Measurements from ENCODE around the gene NXF2.
"Not testable (repeated sequence)": the region's sequence is repeated elsewhere in the genome, so short reads cannot be mapped to it uniquely, and the experiment has no call there.

DNA sequence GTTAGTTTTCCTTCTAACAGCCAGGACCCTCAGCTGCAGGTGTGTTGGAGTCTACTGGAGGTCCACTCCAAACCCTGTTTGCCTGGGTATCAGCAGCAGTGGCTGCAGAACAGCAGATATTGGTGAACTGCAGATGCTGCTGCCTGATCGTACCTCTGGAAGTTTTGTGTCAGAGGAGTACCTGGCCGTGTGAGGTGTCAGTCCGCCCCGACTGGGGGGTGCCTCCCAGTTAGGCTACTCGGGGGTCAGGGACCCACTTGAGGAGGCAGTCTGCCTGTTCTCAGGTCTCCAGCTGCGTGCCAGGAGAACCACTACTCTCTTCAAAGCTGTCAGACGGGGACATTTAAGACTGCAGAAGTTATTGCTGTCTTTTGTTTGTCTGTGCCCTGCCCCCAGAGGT is 11.3 kb upstream of the NXF2 start:
- TF ChIP-seq, protein P1, sequence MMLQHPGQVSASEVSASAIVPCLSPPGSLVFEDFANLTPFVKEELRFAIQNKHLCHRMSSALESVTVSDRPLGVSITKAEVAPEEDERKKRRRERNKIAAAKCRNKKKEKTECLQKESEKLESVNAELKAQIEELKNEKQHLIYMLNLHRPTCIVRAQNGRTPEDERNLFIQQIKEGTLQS (IDR thresholded peaks at IDR 0.05): not testable (repeated sequence)
- TF ChIP-seq, protein P2, sequence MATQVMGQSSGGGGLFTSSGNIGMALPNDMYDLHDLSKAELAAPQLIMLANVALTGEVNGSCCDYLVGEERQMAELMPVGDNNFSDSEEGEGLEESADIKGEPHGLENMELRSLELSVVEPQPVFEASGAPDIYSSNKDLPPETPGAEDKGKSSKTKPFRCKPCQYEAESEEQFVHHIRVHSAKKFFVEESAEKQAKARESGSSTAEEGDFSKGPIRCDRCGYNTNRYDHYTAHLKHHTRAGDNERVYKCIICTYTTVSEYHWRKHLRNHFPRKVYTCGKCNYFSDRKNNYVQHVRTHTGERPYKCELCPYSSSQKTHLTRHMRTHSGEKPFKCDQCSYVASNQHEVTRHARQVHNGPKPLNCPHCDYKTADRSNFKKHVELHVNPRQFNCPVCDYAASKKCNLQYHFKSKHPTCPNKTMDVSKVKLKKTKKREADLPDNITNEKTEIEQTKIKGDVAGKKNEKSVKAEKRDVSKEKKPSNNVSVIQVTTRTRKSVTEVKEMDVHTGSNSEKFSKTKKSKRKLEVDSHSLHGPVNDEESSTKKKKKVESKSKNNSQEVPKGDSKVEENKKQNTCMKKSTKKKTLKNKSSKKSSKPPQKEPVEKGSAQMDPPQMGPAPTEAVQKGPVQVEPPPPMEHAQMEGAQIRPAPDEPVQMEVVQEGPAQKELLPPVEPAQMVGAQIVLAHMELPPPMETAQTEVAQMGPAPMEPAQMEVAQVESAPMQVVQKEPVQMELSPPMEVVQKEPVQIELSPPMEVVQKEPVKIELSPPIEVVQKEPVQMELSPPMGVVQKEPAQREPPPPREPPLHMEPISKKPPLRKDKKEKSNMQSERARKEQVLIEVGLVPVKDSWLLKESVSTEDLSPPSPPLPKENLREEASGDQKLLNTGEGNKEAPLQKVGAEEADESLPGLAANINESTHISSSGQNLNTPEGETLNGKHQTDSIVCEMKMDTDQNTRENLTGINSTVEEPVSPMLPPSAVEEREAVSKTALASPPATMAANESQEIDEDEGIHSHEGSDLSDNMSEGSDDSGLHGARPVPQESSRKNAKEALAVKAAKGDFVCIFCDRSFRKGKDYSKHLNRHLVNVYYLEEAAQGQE (IDR thresholded peaks at IDR 0.05; ENCODE audit: low read depth): not testable (repeated sequence)
- TF ChIP-seq RAD21 (IDR thresholded peaks at IDR 0.05; ENCODE audit: low read depth); YY1 (IDR thresholded peaks at IDR 0.05; ENCODE audit: extremely low read depth, insufficient replicate concordance, low read depth, low read length): not testable (repeated sequence)

Data from HCT116 (cell line).